Right hindlimb (tissue), 1 donor: ENCODE data around the gene AVP.

Source experiments
- DNase-seq: peaks from one replicate; pipeline ENCODE4 v3.0.0-alpha.2; 2018

The AVP gene

GRCh38 chr20:3109350-3110302 lies 25.1 kb upstream of the AVP start:
- no peak for DNase-seq

- DNase-seq = no peak
These were observed 23.0 kb upstream of the AVP start for GRCh38 chr20:3107464-3108025.

- DNase-seq = no peak
These were observed 22.3 kb upstream of the AVP start for GRCh38 chr20:3106658-3107463.

GRCh38 chr20:3106185-3106584 lies 21.7 kb upstream of the AVP start:
- DNase-seq = no peak

GRCh38 chr20:3105256-3106137 lies 21.0 kb upstream of the AVP start:
- DNase-seq = no peak

GRCh38 chr20:3103369-3104032 lies 19.0 kb upstream of the AVP start:
- no peak for DNase-seq

- DNase-seq = no peak
These were observed 18.2 kb upstream of the AVP start for GRCh38 chr20:3102575-3103368.

GRCh38 chr20:3101737-3102574 lies 17.4 kb upstream of the AVP start:
- DNase-seq = no peak

GRCh38 chr20:3101251-3101650 lies 16.7 kb upstream of the AVP start:
- DNase-seq = no peak

- DNase-seq = no peak
These were observed 16.0 kb upstream of the AVP start for GRCh38 chr20:3100480-3100879.

GRCh38 chr20:3094848-3095629 lies 10.5 kb upstream of the AVP start:
- DNase-seq = no peak

- no peak for DNase-seq
These were observed 9.4 kb upstream of the AVP start for GRCh38 chr20:3093861-3094361.

- peak; percentile 59 for DNase-seq
These were observed 8.3 kb upstream of the AVP start for GRCh38 chr20:3092611-3093379.

- DNase-seq = no peak
These were observed 6.0 kb upstream of the AVP start for GRCh38 chr20:3090565-3090964.

- no peak for DNase-seq
These were observed 3.5 kb upstream of the AVP start for GRCh38 chr20:3088031-3088430.

- no peak for DNase-seq
These were observed 1.1 kb upstream of the AVP start for GRCh38 chr20:3085571-3086072.

GRCh38 chr20:3084986-3085360 lies 449 bp upstream of the AVP start:
- no peak for DNase-seq
